AG04449 (cell line): ENCODE measurements around the gene ADAP1.
"Not testable (repeated sequence)": the region's sequence is repeated elsewhere in the genome, so short reads cannot be mapped to it uniquely, and the experiment has no call there.

Experiments
- CTCF ChIA-PET: fragments of 350-600 bp; formaldehyde crosslinking; extraction: SDS; loops from one replicate; lab custom pipeline; 2021; ENCODE audit warnings: antibody characterized with exemption; lab: Yijun Ruan, JAX
- POLR2A ChIA-PET: fragments of 400-600, 350-600 bp; formaldehyde crosslinking; extraction: SDS; loops from one replicate; lab custom pipeline; 2020; ENCODE audit warnings: antibody characterized with exemption, inconsistent platforms; lab: Yijun Ruan, JAX
- DNase-seq: peaks from one replicate; pipeline ENCODE4 v3.0.0-alpha.2; 2010; ENCODE audit warnings: low read depth, low spot score
- H3K4me3 ChIP-seq: 2 replicates; pipeline ENCODE4 v1.5.1; 2011; ENCODE audit warnings: low read depth, mild to moderate bottlenecking, control low read depth, low read length
- TF ChIP-seq, protein P1 (sequence below): IDR thresholded peaks from one replicate; pipeline ENCODE4 v1.5.1; 2011; ENCODE audit warnings: mild to moderate bottlenecking, moderate library complexity, low read length, control low read depth, inconsistent platforms; ENCODE audit not compliant: insufficient read depth; ENCODE audit errors: missing control alignments

ADAP1 gene

DNA sequence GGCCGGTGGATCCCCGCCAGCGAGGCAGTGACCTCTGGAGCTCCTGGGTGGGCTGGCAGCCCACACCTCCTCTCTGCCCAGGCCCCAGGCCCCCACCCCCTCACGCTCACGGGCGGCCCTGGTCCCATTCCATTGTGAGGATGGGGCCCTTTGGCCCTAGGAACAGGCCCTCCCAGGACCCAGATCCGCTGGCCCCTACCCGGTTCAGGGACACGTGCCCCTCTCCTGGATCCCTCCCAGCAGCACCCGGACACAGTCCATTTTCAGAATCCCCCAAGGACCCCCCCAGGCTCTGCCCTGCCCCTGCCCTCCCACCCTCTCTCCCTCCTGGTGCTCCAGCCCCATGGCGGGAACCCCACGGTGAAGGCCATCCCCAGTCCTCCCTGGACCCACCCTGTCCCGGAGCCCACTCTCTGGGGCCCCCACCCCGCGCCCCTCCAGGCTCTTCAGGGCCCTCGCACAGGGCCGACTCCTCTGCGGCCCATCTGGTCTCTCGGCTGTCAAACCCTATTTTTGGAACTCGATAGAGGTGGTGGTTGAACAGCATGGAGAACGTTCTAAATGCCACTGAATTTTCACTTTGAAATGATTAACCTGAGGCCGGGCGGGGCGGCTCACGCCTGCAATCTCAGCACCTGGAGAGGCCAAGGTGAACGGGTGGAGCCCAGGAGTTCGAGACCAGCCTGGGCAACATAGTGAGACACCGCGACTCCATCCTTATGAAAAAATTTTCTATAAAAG, 8.1 kb downstream of the ADAP1 start:
- DNase-seq, result no peak
- H3K4me3 ChIP-seq, result no peak overlapping the region
- ChIA-PET POLR2A (no interaction called here), CTCF (no interaction called here)
- TF ChIP-seq, protein P1, sequence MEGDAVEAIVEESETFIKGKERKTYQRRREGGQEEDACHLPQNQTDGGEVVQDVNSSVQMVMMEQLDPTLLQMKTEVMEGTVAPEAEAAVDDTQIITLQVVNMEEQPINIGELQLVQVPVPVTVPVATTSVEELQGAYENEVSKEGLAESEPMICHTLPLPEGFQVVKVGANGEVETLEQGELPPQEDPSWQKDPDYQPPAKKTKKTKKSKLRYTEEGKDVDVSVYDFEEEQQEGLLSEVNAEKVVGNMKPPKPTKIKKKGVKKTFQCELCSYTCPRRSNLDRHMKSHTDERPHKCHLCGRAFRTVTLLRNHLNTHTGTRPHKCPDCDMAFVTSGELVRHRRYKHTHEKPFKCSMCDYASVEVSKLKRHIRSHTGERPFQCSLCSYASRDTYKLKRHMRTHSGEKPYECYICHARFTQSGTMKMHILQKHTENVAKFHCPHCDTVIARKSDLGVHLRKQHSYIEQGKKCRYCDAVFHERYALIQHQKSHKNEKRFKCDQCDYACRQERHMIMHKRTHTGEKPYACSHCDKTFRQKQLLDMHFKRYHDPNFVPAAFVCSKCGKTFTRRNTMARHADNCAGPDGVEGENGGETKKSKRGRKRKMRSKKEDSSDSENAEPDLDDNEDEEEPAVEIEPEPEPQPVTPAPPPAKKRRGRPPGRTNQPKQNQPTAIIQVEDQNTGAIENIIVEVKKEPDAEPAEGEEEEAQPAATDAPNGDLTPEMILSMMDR, result no peak

DNA sequence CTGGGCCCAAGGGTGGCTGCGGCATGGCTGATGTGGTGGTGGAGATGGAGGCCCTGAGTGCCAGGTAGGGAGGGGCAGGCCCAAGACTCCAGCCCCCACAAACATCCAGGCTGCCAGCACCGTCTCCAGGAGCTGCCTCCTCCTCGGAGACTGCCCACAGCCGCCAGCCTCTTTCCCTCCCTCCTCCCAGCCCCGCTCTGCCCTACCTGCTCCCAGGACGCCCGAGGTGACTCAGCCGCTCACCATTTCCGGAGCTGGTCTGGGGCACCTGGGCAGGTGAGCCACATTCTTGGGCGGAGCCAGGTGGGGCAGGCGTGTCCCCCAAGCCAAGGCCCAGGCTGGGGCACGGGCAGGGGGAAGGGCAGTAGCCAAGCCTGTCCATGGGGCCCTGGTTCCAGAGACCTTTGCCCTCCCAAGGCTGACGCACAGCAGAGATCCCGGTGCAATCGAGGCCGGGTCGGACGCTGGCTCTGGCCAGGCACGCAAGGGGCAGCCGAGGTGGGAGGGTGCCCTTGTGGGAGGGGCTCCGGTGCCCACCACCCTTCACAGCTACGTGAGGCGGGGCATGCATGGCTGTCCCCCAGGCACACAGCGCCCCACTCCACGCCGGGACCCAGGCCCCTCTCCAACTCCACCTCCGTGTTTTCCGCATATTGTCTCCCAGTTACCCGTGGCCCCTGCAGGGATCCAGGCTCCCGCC, 8.8 kb downstream of the ADAP1 start:
- ChIA-PET POLR2A (no interaction called here), CTCF (no interaction called here)
- TF ChIP-seq, protein P1, result no peak
- no peak for DNase-seq
- no peak overlapping the region for H3K4me3 ChIP-seq

DNA sequence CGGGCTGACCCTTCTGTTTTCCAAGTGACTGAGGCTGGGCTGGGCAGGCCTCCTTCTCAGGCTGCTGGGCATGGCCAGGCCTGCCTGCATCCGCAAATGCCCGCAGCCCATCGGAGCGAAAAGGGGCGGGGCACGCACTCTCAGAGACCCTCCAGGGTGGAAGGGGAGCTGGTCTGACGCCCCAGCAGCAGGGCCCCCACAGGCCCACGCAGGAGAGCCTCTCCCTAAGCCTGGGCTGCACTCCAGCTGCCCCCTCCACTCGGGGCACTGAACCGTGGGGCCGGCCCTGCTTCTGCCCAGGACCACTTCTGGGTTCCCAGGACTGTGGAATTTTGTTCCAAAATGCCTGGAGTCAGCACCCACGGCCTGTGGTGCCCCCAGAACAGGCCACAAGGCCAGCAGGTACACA, 9.3 kb downstream of the ADAP1 start:
- TF ChIP-seq, protein P1, result no peak
- DNase-seq, result no peak
- ChIA-PET CTCF (no interaction called here), POLR2A (no interaction called here)
- H3K4me3 ChIP-seq, result no peak overlapping the region

DNA sequence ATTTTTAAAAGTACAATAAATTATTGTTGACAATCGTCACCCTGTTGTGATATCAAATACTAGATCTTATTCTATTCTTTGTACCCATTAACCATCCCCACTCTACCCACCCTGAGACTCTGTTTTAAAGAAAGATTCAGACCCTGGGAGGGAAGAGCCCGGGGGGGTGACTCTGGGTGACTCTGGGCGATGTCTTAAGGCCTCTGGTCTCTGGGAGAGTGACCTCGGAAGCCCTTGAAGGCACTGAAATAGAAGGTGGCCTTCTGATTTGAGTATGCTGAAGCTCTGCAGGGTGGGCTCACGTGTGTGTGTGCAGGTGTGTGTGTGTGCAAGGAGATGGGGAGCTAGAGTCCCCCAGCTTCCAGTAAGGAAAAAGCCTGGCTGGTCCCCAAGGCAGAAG, 9.7 kb downstream of the ADAP1 start:
- CTCF ChIA-PET, result no interaction called here
- POLR2A ChIA-PET, result no interaction called here
- no peak overlapping the region for H3K4me3 ChIP-seq
- TF ChIP-seq, protein P1, result no peak
- no peak for DNase-seq

DNA sequence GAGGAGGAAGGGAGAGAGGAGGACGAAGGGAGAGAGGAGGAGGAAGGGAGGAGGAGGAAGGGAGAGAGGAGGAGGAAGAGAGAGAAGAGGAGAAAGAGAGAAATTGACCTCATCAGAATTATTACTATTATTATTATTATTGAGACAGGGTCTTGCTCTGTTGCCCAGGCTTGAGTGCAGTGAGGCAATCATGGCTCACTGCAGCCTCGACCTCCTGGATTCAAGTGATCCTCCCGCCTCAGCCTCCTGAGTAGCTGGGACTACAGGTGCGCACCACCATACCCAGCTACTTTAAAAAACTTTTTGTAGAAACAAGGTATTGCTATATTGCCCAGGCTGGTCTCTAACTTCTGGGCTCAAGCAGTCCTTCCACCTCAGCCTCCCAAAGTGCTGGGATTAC, 10.7 kb downstream of the ADAP1 start:
- POLR2A ChIA-PET, CTCF ChIA-PET: not testable (repeated sequence)

DNA sequence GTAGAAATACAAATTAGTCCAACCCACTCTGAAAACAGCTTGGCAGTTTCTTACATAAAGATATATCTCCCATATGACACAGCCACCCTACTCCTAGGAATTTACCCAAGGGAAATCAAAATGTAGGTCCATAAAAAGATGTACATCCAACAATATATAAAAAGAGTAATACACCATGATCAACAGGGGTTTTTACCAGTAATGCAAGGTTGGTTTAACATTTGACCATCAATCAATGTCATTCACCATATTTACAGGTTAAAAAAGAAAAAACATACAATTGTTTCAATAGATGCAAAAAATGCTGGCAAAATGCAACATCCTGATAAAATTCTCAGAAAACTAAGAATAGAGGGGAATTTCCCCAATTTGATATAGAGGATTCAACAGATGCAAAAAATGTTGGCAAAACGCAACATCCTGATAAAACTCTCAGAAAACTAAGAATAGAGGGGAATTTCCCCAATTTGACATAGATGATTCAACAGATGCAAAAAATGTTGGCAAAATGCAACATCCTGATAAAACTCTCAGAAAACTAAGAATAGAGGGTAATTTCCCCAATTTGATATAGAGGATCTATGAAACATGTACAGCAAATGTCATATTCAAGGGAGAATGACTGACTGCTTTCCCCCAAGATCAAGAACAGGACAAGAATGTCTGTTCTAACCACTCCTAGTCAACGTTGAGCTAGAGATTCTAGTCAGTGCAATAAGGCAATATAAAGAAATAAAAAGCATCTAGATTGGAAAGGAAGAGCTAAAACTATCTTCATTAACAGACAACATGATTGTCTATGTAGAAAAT, 13.7 kb downstream of the ADAP1 start:
- ChIA-PET CTCF (interaction anchor here (1.0 to 1.1 kb wide), 2 partner anchors 53 to 124 kb away, joined by 3 read pairs; no protein-coding TSS in a partner anchor), POLR2A (no interaction called here)
- DNase-seq, result no peak
- H3K4me3 ChIP-seq, result no peak overlapping the region
- TF ChIP-seq, protein P1, result no peak

More for the DNA sequence above, 10.7 kb downstream of the ADAP1 start:
- DNase-seq, H3K4me3 ChIP-seq: not testable (repeated sequence)
